K562 (cell line): Measurements from ENCODE around the gene MMS19. TPM values are rescaled to one million over a fixed set of nuclear protein-coding genes. Genes with fewer than 3 reads are reported as not detected.

ENCODE experiments used
- ARID3B ChIP-seq: fragments of 250-450 bp; sonication (Bioruptor Pico); IDR thresholded peaks from 2 replicates; pipeline ENCODE4 v1.4.0; 2020; ENCODE audit warnings: borderline replicate concordance
- CCNT2 ChIP-seq: IDR thresholded peaks from 2 replicates; pipeline ENCODE4 v1.6.1; 2011; ENCODE audit warnings: borderline replicate concordance, low read depth, mild to moderate bottlenecking, moderate library complexity, mixed read lengths, low read length; ENCODE audit not compliant: insufficient read length; ENCODE audit errors: extremely low read depth
- MGA ChIP-seq: fragments of 450-650 bp; IDR thresholded peaks from 2 replicates; pipeline ENCODE4 v1.6.1; 2016; ENCODE audit warnings: mild to moderate bottlenecking, moderate library complexity
- MNT ChIP-seq, 2 experiments: fragments of 450-650 bp; conservative IDR thresholded peaks; 2 replicates each; pipeline ENCODE4 v1.6.1; 2017; ENCODE audit warnings: mild to moderate bottlenecking in 2 of 2, moderate library complexity in 2 of 2
- NCOR1 ChIP-seq: fragments of 450-650 bp; IDR thresholded peaks from 2 replicates; pipeline ENCODE4 v1.6.1; 2016; ENCODE audit warnings: mild to moderate bottlenecking, moderate library complexity
- NFYB ChIP-seq: IDR thresholded peaks from 2 replicates; pipeline ENCODE4 v1.6.1; 2011; ENCODE audit warnings: mild to moderate bottlenecking, moderate library complexity; ENCODE audit not compliant: insufficient read length; ENCODE audit errors: extremely low read depth
- PHF8 ChIP-seq: fragments of 200-600 bp; sonication (generic); IDR thresholded peaks from 2 replicates; pipeline ENCODE4 v1.6.1; 2012; ENCODE audit warnings: mixed run types, mild to moderate bottlenecking, inconsistent platforms, low read length, moderate library complexity, borderline replicate concordance
- SMAD2 ChIP-seq: fragments of 150-350 bp; IDR thresholded peaks from 2 replicates; pipeline ENCODE4 v1.6.1; 2014; ENCODE audit warnings: low read depth, mild to moderate bottlenecking, low read length
- SRF ChIP-seq, 2 experiments: fragments of 250-450, 450-650 bp in 1 of 2; sonication (Bioruptor Pico) in 1 of 2; sonication (generic) in 1 of 2; formaldehyde crosslinking; IDR thresholded peaks; 2 replicates each; pipeline versions ENCODE4 v1.5.0 to v1.5.1; 2020 to 2022; ENCODE audit warnings: mild to moderate bottlenecking in 1 of 2, missing genetic modification reagents in 1 of 2
- SUPT5H ChIP-seq: fragments of 450-650 bp; IDR thresholded peaks from 2 replicates; pipeline ENCODE4 v1.6.1; 2016
- ZNF124 ChIP-seq: sonication (generic); formaldehyde crosslinking; IDR thresholded peaks from 2 replicates; pipeline ENCODE4 v1.8.1; 2022; ENCODE audit warnings: missing genetic modification reagents
- ZNF764 ChIP-seq: fragments of 250-450 bp; sonication (Bioruptor Pico); IDR thresholded peaks from 2 replicates; pipeline ENCODE4 v1.4.0; 2020; ENCODE audit warnings: low read depth, mild to moderate bottlenecking, moderate library complexity
- polyA plus RNA-seq, 8 experiments: library from polyadenylated mRNA; depleted of rRNA in 4 of 8; stranded (reverse) in 5 of 8; unstranded in 3 of 8; fragments of >200 nt; fragmentation: Nextera tagmentation in 2 of 8; fragmentation: Illumina TruSeq in 1 of 8; extraction: Ambion mirVana in 2 of 8; extraction: Trizol in 1 of 8; gene quantifications; 2 replicates each; pipeline versions ENCODE4 v1.2.1 to v1.2.3, GENCODE V29; 2011 to 2014; ENCODE audit warnings: inconsistent platforms in 1 of 8, missing spikeins in 1 of 8
- total RNA-seq, 7 experiments: library from RNA; depleted of rRNA in 6 of 7; stranded (reverse); fragments of >200 nt in 6 of 7; fragmentation: Illumina TruSeq in 2 of 7; extraction: Trizol in 2 of 7; gene quantifications; 2 replicates each; pipeline versions ENCODE4 v1.2.1 to v1.2.3, GENCODE V29; 2011 to 2021; ENCODE audit warnings: low replicate concordance in 1 of 7

The MMS19 gene
- total and polyA plus RNA-seq, 9 of the 15 experiments (the other 6 are each of a cell fraction or from before 2014, with no cell fraction given), result 40.1 to 110 (median 62.9) TPM

GRCh38 chr10:97425964-97426775, 72.1 kb downstream of the MMS19 start, which contains the start of gene PGAM1 (continued):
- TF ChIP-seq ARID3B (CRISPR knock-in tag) (no peak), NCOR1 (no peak), MNT (conservative IDR thresholded peaks at IDR 0.05) (peak in 1 of 2 experiments; percentile 61; a peak in 1 of 4 replicates), SMAD2 (no peak), CCNT2 (peak; percentile 54), ZNF124 (no peak), PHF8 (peak; percentile 53; the same call in 1 of the 2 replicates), MGA (peak; percentile 37; the same call in 1 of the 2 replicates), NFYB (no peak), SUPT5H (peak; percentile 81), SRF (CRISPR knock-in tag; IDR thresholded peaks at IDR 0.05) (0 out of 4 replicates have a peak, but pooled peaks of 1 of the 2 experiments have one; percentile 23), ZNF764 (CRISPR knock-in tag) (no peak)
